A204.1 (cell line): ENCODE data around the gene CD200R1L.

Experiments
- FAIRE-seq: peaks from 2 replicates; lab custom pipeline; 2012; peaks lifted over from hg19 to GRCh38; lab: Jason Lieb, UNC

Gene CD200R1L

GRCh38 chr3:112818289-112818688, 28.4 kb downstream of the CD200R1L start:
- no peak for FAIRE-seq

DNA sequence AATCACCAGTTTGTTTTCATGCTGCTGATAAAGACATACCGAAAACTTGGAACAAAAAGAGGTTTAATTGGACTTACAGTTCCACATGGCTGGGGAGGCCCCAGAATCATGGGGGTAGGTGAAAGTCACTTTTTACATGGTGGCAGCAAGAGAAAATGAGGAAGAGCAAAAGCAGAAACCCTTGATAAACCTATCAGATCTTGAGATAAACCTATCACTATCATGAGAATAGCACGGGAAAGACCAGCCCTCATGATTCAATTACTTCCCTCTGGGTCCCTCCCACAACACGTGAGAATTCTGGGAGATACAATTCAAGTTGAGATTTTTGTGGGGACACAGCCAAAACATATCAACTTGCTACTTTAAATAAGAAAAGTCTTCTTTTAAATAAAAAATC, 28.9 kb downstream of the CD200R1L start:
- FAIRE-seq: no peak

DNA sequence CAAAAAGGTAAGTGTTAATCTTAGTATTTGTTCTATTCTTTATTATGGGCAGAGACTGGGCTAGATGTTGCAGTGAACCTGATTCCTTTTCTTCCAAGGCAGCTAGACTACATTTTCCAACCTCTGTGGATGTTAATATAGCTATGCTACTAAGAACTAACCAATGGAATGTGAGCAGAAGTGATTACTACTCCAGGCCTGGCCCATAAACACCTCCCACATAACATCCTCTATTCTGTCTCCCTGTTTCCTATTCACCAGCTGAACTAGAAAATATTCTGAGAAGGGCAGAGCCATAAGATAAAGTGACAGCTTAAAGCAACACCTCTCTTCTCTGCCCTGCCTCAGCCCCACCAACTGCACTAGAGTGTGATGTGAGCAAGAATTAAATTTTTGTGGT, 29.4 kb downstream of the CD200R1L start:
- FAIRE-seq: no peak

- no peak for FAIRE-seq
Observed at GRCh38 chr3:112815981-112816380, 30.7 kb downstream of the CD200R1L start.

DNA sequence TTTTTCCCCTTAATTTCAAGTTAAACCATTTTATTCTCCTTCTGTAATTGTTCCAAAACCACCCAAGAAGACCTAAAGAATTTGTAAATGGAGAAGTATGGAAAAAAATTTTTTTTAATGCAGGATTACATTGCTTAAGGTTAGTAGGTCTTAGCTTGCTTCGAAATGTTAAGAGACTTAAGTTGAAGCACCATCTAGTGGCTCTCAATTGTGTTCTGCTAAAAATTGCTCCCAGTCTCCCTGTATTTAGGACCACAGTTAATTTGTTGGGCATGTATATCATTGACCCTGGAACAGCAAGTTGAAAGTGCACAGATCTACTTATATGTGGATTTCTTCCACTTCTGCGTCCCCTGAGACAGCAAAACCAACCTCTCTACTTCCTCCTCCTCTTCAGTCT, 32.4 kb downstream of the CD200R1L start:
- FAIRE-seq: peak; percentile 32

GRCh38 chr3:112813723-112814171, 32.9 kb downstream of the CD200R1L start:
- FAIRE-seq: no peak

DNA sequence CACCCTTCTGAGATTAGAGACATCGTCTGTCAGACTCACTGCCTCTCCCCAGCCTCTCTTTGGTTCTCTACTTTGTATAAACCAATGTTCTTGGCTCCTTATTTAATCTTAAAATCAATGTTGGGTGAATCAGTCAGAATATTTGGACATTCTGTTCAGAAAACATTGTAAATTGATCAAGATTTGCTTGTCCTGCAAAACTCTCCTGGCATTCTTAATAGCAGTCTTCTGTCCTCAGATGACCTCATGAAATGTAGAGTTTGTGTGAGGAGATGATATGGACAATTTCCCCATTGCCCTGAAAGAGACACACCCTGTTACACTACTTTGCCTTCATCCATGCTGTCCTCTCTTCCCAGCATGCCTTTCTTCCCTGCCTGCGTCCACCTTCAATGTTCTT, 33.6 kb downstream of the CD200R1L start:
- no peak for FAIRE-seq

- no peak for FAIRE-seq
Observed at GRCh38 chr3:112811917-112812660, 34.6 kb downstream of the CD200R1L start.

GRCh38 chr3:112811131-112811884, 35.4 kb downstream of the CD200R1L start:
- FAIRE-seq: no peak

GRCh38 chr3:112810561-112810960, 36.1 kb downstream of the CD200R1L start:
- no peak for FAIRE-seq

- FAIRE-seq: no peak
Observed at GRCh38 chr3:112808136-112808535, 38.5 kb downstream of the CD200R1L start.

GRCh38 chr3:112807685-112808084, 39.0 kb downstream of the CD200R1L start:
- no peak for FAIRE-seq

- FAIRE-seq: no peak
Observed at GRCh38 chr3:112806903-112807302, 39.8 kb downstream of the CD200R1L start.

GRCh38 chr3:112805126-112805525, 41.5 kb downstream of the CD200R1L start:
- FAIRE-seq: no peak

DNA sequence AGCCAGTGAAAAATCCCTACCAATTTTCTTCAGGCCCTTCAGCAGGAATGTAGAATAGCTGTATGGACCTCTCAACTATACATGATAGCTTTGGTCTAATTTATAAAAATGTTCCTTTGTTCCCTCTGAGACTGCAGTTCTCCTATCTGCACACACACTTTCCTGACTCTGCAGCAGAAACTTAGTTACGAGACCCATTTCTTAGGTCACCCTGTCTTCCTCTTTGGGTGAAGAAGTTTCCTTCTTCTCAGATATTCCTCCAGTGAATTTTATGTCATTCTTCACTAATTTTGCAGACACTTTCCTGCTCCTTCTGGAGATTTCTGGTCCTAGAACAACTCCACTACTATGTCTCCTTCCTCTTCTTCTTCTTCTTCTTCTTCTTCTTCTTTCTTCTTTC, 42.6 kb downstream of the CD200R1L start:
- FAIRE-seq: no peak

DNA sequence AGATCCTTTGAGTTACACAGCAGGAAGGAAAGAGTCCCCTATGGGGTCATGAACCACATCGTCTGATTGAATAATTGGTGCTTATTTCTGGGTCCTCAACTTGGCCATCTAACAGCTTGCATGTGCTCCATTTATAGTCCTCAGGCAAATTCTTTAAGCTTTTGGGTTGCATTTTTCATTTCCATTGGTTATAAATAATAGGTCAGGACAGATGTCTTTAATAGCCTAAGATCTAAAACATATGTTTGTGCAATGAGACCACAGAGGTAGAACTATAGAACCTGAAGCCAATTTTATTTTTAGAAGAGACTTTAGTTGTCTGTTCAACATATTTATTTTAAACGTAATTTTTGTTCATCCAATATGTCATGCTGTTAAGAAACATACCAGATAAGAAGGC, 43.2 kb downstream of the CD200R1L start:
- FAIRE-seq: no peak

GRCh38 chr3:112802338-112802737, 44.3 kb downstream of the CD200R1L start:
- FAIRE-seq: no peak

- FAIRE-seq: no peak
Observed at GRCh38 chr3:112799946-112800345, 46.7 kb downstream of the CD200R1L start.

GRCh38 chr3:112794622-112795172, 52.0 kb downstream of the CD200R1L start:
- FAIRE-seq: no peak

DNA sequence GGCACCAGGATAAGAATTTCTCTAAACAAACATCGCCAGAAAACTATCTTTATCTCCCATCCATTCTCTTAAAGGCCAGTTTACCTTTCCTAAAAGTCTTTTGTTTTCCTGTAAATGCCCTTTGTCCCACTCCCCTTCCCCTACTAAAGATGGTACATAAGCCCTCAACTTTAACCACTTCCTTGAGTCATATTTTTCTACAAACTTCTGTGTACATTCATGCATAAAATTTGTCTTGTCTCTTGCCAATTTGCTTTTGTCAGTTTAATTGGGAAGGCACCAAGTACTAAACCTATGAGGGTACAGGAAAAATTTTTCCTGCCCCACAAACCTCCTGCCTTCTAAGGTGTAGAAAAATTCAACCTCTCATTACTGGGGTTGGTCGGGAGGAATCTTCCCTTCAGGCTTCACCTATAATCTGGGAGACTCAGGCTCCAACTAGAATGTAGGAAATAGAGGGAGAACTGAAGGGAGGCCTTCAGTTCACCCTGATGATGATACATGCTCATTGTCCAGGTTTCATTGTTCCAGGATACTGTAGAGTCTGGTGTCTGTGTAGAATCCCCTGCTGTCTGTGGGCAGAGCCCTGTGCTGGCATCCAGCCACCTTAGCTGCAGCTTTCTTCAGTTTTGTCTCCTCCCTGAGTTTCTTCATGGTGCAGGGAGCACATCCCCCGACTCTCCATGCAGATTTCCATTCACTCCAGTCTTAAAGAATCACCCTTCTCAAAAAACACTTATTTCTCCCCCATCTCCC, 53.2 kb downstream of the CD200R1L start:
- FAIRE-seq: no peak

DNA sequence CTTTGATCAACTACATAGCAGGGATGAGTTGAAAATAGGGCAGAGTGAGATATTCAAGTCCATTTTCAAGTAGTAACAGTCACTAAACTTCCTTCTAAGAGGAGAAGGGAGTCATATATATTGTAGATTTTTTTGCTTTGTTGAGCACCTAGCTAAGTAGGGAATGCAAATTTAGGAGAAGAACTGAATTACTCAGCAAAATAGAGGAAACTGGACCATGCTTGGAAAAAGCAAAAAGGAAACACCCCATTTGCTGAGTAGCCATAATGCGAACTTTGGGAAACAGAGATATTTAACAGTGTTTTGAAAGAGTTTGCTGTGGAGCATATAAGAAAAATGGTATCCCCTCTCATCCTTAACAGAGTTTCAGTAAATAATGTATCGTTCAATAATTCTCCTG, 54.9 kb downstream of the CD200R1L start:
- no peak for FAIRE-seq

DNA sequence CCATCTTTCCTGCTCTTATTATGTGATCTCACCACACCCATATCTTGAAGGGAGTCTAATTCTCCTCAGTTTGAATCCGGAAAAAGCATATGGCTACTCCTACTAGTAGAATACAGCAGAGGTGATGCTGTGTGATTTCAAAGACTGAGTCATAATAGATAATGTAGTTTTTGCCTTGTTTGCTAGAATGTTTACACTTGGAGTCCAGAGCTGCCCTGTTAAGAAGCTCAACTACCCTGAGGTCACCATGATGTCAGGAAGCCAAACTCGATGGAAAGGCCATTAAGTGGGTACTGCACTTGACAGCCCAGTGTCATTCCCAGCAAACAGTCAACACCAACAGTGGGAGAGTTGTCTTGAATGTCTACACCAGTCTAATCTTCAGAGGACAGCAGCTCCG, 56.9 kb downstream of the CD200R1L start:
- FAIRE-seq: no peak
